WERI-Rb-1 (cell line): Measurements from ENCODE around the gene E2F4.
A peak's percentile ranks its signal among the peaks of the same experiment; 100 is the strongest.

Experiments used
- DNase-seq: peaks from one replicate; pipeline ENCODE4 v3.0.0-alpha.2; 2020
- H3K27ac ChIP-seq: fragments of 250-450 bp; sonication (Bioruptor Pico); 2 replicates; pipeline ENCODE4 v1.5.1; 2020; ENCODE audit warnings: mild to moderate bottlenecking, moderate library complexity
- H3K27me3 ChIP-seq: fragments of 250-450 bp; sonication (Bioruptor Pico); 2 replicates; pipeline ENCODE4 v1.5.1; 2021; ENCODE audit warnings: mild to moderate bottlenecking, low read depth, moderate library complexity; ENCODE audit not compliant: insufficient read depth, severe bottlenecking
- H3K36me3 ChIP-seq: fragments of 250-450 bp; sonication (Bioruptor Pico); 2 replicates; pipeline ENCODE4 v1.5.1; 2020; ENCODE audit warnings: mild to moderate bottlenecking, moderate library complexity
- H3K4me3 ChIP-seq: 2 replicates; pipeline ENCODE4 v1.5.1; 2011; ENCODE audit warnings: low read depth, mild to moderate bottlenecking, control low read depth, low read length
- H3K9me3 ChIP-seq: fragments of 250-450 bp; sonication (Bioruptor Pico); 2 replicates; pipeline ENCODE4 v1.5.1; 2021; ENCODE audit warnings: mild to moderate bottlenecking, moderate library complexity; ENCODE audit not compliant: severe bottlenecking
- TF ChIP-seq, protein P1 (sequence below): IDR thresholded peaks from 2 replicates; pipeline ENCODE4 v1.5.1; 2011; ENCODE audit warnings: low read depth, mild to moderate bottlenecking, control low read depth, inconsistent platforms, low read length

The E2F4 gene

DNA sequence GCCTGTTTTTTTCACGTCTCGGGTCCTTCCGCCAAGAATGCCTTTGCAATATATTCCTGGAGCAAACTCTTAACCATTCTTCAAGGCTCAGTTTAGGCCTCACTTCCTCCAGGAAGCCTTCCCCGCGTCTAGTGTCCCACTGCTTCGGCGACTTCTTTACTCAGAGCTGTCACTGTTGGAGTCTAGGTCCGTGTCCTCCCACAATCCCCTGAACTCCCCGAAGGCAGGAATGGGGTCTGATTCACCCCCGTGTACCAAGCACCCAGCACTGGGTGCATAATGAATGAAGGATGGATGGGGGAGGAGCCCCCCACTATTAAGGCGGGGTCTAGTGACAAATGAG lies 8.7 kb upstream of the E2F4 start:
- TF ChIP-seq, protein P1, sequence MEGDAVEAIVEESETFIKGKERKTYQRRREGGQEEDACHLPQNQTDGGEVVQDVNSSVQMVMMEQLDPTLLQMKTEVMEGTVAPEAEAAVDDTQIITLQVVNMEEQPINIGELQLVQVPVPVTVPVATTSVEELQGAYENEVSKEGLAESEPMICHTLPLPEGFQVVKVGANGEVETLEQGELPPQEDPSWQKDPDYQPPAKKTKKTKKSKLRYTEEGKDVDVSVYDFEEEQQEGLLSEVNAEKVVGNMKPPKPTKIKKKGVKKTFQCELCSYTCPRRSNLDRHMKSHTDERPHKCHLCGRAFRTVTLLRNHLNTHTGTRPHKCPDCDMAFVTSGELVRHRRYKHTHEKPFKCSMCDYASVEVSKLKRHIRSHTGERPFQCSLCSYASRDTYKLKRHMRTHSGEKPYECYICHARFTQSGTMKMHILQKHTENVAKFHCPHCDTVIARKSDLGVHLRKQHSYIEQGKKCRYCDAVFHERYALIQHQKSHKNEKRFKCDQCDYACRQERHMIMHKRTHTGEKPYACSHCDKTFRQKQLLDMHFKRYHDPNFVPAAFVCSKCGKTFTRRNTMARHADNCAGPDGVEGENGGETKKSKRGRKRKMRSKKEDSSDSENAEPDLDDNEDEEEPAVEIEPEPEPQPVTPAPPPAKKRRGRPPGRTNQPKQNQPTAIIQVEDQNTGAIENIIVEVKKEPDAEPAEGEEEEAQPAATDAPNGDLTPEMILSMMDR: no peak
- H3K27ac ChIP-seq: peak overlapping the region; percentile 98
- no peaks in the 10 kb centered on the region for H3K27me3 ChIP-seq
- peak overlapping the region; percentile 54 for H3K4me3 ChIP-seq
- DNase-seq: no peak
- no peaks in the 10 kb centered on the region for H3K9me3 ChIP-seq
- H3K36me3 ChIP-seq: peaks cover 21% of the 10 kb centered on the region

DNA sequence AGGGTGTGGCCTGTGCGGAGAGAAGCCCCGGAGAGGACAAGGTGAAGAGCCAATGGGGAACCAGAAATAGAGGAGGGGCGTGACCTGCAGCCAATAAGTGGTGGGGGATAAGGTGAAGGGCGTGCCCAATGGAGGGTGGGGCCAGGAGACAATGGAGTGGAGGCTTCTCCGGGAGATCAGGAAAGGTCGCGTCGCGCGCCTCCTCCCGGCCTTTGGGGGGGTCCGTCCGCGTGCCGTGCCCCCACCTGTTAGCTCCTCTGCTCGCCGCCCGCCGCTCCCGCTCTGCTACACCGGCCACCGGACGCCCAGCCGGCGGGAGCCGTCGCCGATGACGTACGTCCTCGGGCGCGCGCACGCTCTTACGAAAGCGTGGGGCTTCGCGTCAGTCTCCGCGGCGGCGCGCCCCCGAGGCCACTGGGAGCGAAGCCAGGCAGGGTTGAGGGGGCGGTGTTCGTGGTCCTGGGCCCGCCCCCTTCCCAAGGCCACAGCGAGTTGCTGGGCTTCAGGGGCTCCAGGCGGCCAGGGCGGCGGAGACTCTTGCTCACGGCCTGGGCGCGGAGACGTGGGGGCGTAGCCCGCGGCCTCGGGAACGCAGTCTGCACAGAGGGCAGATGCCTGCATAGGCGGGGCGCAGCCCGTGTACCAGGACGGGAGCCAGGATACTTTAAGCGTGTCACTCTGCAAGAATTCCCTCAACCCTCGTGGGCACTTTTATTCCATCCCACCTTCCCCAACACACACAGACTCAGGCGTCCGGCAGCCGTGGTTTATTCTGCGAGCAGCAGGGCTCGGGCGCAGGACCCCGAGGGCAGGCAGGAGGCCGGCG lies 8.1 kb upstream of the E2F4 start, which contains the start of gene MATCAP1:
MATCAP1 (minus strand) TSS at position 337 of the 826 bp plus-strand sequence. CDS start 3,353 bp downstream, outside the sequence.
- H3K27me3 ChIP-seq: no peaks in the 10 kb centered on the region
- peak within 1 kb of the TSS; percentile 98 for H3K27ac ChIP-seq
- H3K9me3 ChIP-seq: no peaks in the 10 kb centered on the region
- peak within 1 kb of the TSS; percentile 54 for H3K4me3 ChIP-seq
- DNase-seq: peak; percentile 98
- TF ChIP-seq, protein P1: no peak
- peaks cover 19% of the 10 kb centered on the region for H3K36me3 ChIP-seq

DNA sequence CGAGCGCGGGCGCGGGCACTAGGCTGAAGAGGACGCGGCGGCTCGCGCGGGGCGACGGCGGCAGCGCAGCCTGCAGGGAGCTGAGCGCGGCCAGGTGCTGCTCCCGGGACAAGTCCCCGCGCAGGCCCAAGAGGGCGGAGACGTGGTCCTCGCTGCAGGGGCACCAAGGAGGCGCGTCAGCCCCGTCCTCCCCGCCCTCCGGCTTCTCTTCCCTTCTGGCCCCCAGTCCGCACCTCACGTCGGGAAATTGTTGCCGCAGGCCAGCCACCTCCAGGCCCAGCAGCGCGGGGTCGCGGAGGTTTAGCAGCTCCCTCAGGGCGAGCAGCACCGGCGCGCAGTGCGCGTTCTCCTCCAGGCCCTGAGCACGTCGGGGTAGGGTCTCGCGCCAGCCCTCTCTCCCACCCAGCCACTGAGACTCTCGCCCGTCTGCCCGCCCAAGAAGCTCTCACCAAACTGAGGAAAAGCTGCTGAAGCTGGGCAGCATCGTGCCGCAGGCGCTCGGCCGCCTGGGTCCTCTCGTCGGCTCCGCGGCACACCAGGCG lies 7.4 kb upstream of the E2F4 start:
- Histone ChIP-seq H3K36me3 (peaks cover 17% of the 10 kb centered on the region), H3K27me3 (no peaks in the 10 kb centered on the region), H3K27ac (peak overlapping the region; percentile 98), H3K9me3 (no peaks in the 10 kb centered on the region), H3K4me3 (peak overlapping the region; percentile 54)
- TF ChIP-seq, protein P1: no peak
- DNase-seq: peak; percentile 52

DNA sequence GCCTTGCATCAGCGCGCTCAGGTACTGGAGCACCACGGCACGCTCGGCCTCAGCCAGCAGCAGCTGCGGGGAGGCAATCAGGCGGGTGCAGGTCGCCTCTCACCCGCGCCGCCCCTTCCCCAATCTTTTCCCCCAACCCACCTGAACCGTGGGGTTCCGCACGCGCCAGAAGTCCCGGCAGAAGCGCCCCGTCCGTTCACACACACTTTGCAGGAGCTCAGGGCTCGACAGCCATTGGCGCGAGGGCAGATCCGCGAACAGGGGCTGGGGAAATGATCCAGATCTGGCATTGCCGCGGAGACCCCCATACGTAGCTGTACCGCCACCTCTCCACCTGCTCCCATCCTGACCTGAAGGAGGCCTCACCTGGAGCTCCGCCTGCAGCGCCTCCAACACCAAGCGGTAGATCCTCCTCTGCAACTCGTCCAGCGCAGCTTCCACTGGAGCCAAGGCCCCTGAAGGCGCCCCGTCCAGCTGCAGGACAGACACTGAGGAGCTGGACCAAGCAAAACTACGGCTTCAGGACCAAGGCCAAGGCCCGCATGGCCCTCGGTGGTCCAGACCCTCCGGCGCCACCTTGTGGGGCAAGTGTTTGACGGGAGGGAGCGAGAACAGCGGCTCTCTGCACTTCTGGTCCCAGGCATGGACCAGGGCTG lies 6.8 kb upstream of the E2F4 start:
- peaks cover 11% of the 10 kb centered on the region for H3K36me3 ChIP-seq
- DNase-seq: peak; percentile 87
- TF ChIP-seq, protein P1: peak; percentile 83
- peak overlapping the region; percentile 98 for H3K27ac ChIP-seq
- H3K4me3 ChIP-seq: peak overlapping the region; percentile 54; the same call in 1 of the 2 replicates
- H3K9me3 ChIP-seq: no peaks in the 10 kb centered on the region
- H3K27me3 ChIP-seq: no peaks in the 10 kb centered on the region

DNA sequence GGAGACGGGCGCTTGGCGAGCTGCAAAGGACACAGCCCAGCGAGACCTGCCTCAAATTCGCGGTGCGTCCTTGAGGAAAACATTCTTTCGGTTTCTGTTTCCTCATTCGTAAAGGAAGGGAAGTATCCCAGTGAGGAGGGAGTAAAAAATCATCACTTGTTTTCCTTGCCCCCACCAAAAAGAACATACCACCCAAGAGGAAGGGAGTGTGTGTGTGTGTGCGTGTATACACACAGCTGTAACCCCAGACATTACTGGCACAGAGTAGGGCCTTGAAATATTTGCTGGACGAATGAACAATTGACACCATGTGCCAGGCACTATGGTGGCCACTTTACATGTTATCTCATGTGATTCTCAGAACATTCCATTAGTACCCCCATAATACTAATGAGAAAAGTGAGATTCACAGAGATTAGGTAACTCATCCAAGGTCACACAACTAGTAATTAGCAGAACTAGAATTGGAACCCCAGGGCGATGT lies 6.3 kb upstream of the E2F4 start:
- TF ChIP-seq, protein P1: no peak
- no peaks in the 10 kb centered on the region for H3K9me3 ChIP-seq
- H3K27ac ChIP-seq: no peak overlapping the region
- no peak for DNase-seq
- peaks cover 6% of the 10 kb centered on the region for H3K36me3 ChIP-seq
- H3K4me3 ChIP-seq: no peak overlapping the region
- no peaks in the 10 kb centered on the region for H3K27me3 ChIP-seq
